ENCODE data around the gene SPHK2. TPM values are rescaled to one million over a fixed set of nuclear protein-coding genes. Genes with fewer than 3 reads are reported as not detected.
"Not testable (repeated sequence)": the region's sequence is repeated elsewhere in the genome, so short reads cannot be mapped to it uniquely, and the experiment has no call there.

Gene SPHK2
- polyA plus RNA-seq, 1 experiment: 4.6 TPM

- no peak for TF ChIP-seq CTCF (IDR thresholded peaks at IDR 0.05; ENCODE audit: low read depth, low read length)
- H3K27me3 ChIP-seq (ENCODE audit: control insufficient read depth, insufficient read depth, low read length): no peaks in the 10 kb centered on the region
- no peak for DNase-seq (ENCODE audit: low read depth, low spot score)
- ChIA-PET CTCF (interaction anchor here (3.0 kb wide), 1 partner anchor 13 kb away, joined by 19 read pairs; no protein-coding TSS in a partner anchor), POLR2A (no interaction called here)
- H3K27ac ChIP-seq (ENCODE audit: low read depth, low read length): no peak overlapping the region
- H3K4me3 ChIP-seq (ENCODE audit: low read depth, low read length): no peak overlapping the region
- H3K9me3 ChIP-seq (ENCODE audit: control insufficient read depth, insufficient read depth, low read length): no peaks in the 10 kb centered on the region
These were observed 43.2 kb upstream of the SPHK2 start for GRCh38 chr19:48575931-48576622.

- DNase-seq (ENCODE audit: low read depth, low spot score); H3K4me3 ChIP-seq (ENCODE audit: low read depth, low read length); H3K9me3 ChIP-seq (ENCODE audit: control insufficient read depth, insufficient read depth, low read length); H3K27me3 ChIP-seq (ENCODE audit: control insufficient read depth, insufficient read depth, low read length); POLR2A ChIA-PET; H3K27ac ChIP-seq (ENCODE audit: low read depth, low read length): not testable (repeated sequence)
- CTCF ChIA-PET: interaction anchor here (1.6 to 1.9 kb wide), 2 partner anchors 11 to 72 kb away, joined by 6 to 10 read pairs; no protein-coding TSS in a partner anchor
These were observed 41.4 kb upstream of the SPHK2 start for GRCh38 chr19:48577908-48578307.

GRCh38 chr19:48578891-48579290 lies 40.4 kb upstream of the SPHK2 start:
- H3K27ac ChIP-seq (ENCODE audit: low read depth, low read length): no peak overlapping the region
- H3K27me3 ChIP-seq (ENCODE audit: control insufficient read depth, insufficient read depth, low read length): no peaks in the 10 kb centered on the region
- TF ChIP-seq CTCF (IDR thresholded peaks at IDR 0.05; ENCODE audit: low read depth, low read length): no peak
- no peaks in the 10 kb centered on the region for H3K9me3 ChIP-seq (ENCODE audit: control insufficient read depth, insufficient read depth, low read length)
- POLR2A ChIA-PET: interaction anchor here (0.6 kb wide), 1 partner anchor 233 kb away, joined by 6 read pairs; no protein-coding TSS in a partner anchor
- H3K4me3 ChIP-seq (ENCODE audit: low read depth, low read length): no peak overlapping the region
- CTCF ChIA-PET: interaction anchor here (1.6 to 1.9 kb wide), 3 partner anchors 10 to 73 kb away, joined by 4 to 10 read pairs (median 6); no protein-coding TSS in a partner anchor
- no peak for DNase-seq (ENCODE audit: low read depth, low spot score)

GRCh38 chr19:48582168-48582567 lies 37.1 kb upstream of the SPHK2 start:
- Histone ChIP-seq H3K27me3 (ENCODE audit: control insufficient read depth, insufficient read depth, low read length) (no peaks in the 10 kb centered on the region), H3K9me3 (ENCODE audit: control insufficient read depth, insufficient read depth, low read length) (no peaks in the 10 kb centered on the region), H3K27ac (ENCODE audit: low read depth, low read length) (no peak overlapping the region), H3K4me3 (ENCODE audit: low read depth, low read length) (no peak overlapping the region)
- ChIA-PET CTCF (interaction anchor here (8.3 to 10.6 kb wide), 2 partner anchors 76 to 93 kb away, joined by 174 to 207 read pairs; no protein-coding TSS in a partner anchor), POLR2A (no interaction called here)
- no peak for DNase-seq (ENCODE audit: low read depth, low spot score)
- no peak for TF ChIP-seq CTCF (IDR thresholded peaks at IDR 0.05; ENCODE audit: low read depth, low read length)

GRCh38 chr19:48587387-48587786 lies 31.9 kb upstream of the SPHK2 start:
- TF ChIP-seq CTCF (IDR thresholded peaks at IDR 0.05; ENCODE audit: low read depth, low read length): no peak
- DNase-seq (ENCODE audit: low read depth, low spot score): no peak
- Histone ChIP-seq H3K27ac (ENCODE audit: low read depth, low read length) (no peak overlapping the region), H3K4me3 (ENCODE audit: low read depth, low read length) (no peak overlapping the region), H3K27me3 (ENCODE audit: control insufficient read depth, insufficient read depth, low read length) (no peaks in the 10 kb centered on the region), H3K9me3 (ENCODE audit: control insufficient read depth, insufficient read depth, low read length) (no peaks in the 10 kb centered on the region)
- CTCF ChIA-PET: interaction anchor here (0.6 to 10.6 kb wide), 5 partner anchors 81 to 196 kb away, joined by 3 to 207 read pairs (median 5); partner anchors contain the start of gene KDELR1
- POLR2A ChIA-PET: no interaction called here

All from AG04450 (cell line).